Kidney (tissue), 14 donors: Measurements from ENCODE around the gene NPEPL1. TPM values are rescaled to one million over a fixed set of nuclear protein-coding genes. Genes with fewer than 3 reads are reported as not detected.

ENCODE experiments used
- DNase-seq, 5 donors: peaks; one replicate each; pipeline ENCODE4 v3.0.0-alpha.2; 2013 to 2020
- FAIRE-seq: peaks from 2 replicates; lab custom pipeline; 2012; peaks lifted over from hg19 to GRCh38; lab: Jason Lieb, UNC
- H3K27ac ChIP-seq, 2 donors: one replicate each; pipeline ENCODE4 v1.7.0; 2013; ENCODE audit warnings: low read depth in 2 of 2, low read length in 2 of 2, inconsistent platforms in 1 of 2
- H3K27me3 ChIP-seq: one replicate; pipeline ENCODE4 v1.7.1; 2013; ENCODE audit warnings: low read length, inconsistent platforms; ENCODE audit not compliant: control insufficient read depth, insufficient read depth
- H3K36me3 ChIP-seq, 3 donors: one replicate each; pipeline versions ENCODE4 v1.7.0 to v1.7.1; 2013; ENCODE audit warnings: low read length in 3 of 3, control low read depth in 1 of 3, inconsistent platforms in 1 of 3; ENCODE audit not compliant: insufficient read depth in 3 of 3, control insufficient read depth in 2 of 3
- H3K4me1 ChIP-seq, 3 donors: one replicate each; pipeline versions ENCODE4 v1.7.0 to v1.7.1; 2013; ENCODE audit warnings: low read length in 3 of 3, inconsistent platforms in 1 of 3, low read depth in 1 of 3; ENCODE audit not compliant: control insufficient read depth in 2 of 3, insufficient read depth in 2 of 3
- H3K4me3 ChIP-seq, 3 donors: one replicate each; pipeline versions ENCODE4 v1.7.0 to v1.8.1; 2013; ENCODE audit warnings: low read length in 3 of 3, control low read depth in 1 of 3, inconsistent platforms in 1 of 3
- H3K9ac ChIP-seq, 3 donors: one replicate each; pipeline versions ENCODE4 v1.7.0 to v1.7.1; 2013; ENCODE audit warnings: low read length in 3 of 3, control low read depth in 1 of 3, inconsistent platforms in 1 of 3
- H3K9me3 ChIP-seq, 3 donors: one replicate each; pipeline versions ENCODE4 v1.7.0 to v1.7.1; 2013; ENCODE audit warnings: low read length in 3 of 3, control low read depth in 1 of 3, inconsistent platforms in 1 of 3; ENCODE audit not compliant: control insufficient read depth in 2 of 3, insufficient read depth in 1 of 3
- intact Hi-C: fragments of 100-400 bp; cut with DNase I; formaldehyde crosslinking; loops from one replicate; pipeline ENCODE4 v1.11.1; 2022
- polyA plus RNA-seq: library from polyadenylated mRNA; stranded (reverse); fragments of 350-450 nt; fragmentation: Illumina TruSeq; extraction: RNeasy Lipid Tissue Mini Kit (QIAGEN cat#74804); gene quantifications from one replicate; pipeline ENCODE4 v1.2.3, GENCODE V29; 2014; ENCODE audit warnings: low read depth, low replicate concordance; ENCODE audit not compliant: insufficient read depth
- total RNA-seq: library from RNA; stranded (reverse); fragmentation: NEBNext Ultra II Directional; extraction: Animal tissue kit (Norgen Biotek cat#: 25700); gene quantifications from one replicate; pipeline ENCODE4 v1.2.1, GENCODE V29; 2021
- TF ChIP-seq, protein P1 (sequence below): IDR thresholded peaks from 3 replicates; pipeline ENCODE4 v1.5.1; 2012; ENCODE audit warnings: mild to moderate bottlenecking, moderate library complexity, borderline replicate concordance; ENCODE audit not compliant: insufficient read depth; ENCODE audit errors: extremely low read depth
- donor health status: control.
- donor health status: control.
- donor health status: control.
- donor health status: control.
- donor health status: control.
- donor health status: DM: yes; HTN: yes; CAD: no.
- donor health status: Normal renal cell carcinoma (clear cell type).

Gene NPEPL1
- total and polyA plus RNA-seq, 2 donors from 2014 or later: 39.7 to 60.2 TPM

DNA sequence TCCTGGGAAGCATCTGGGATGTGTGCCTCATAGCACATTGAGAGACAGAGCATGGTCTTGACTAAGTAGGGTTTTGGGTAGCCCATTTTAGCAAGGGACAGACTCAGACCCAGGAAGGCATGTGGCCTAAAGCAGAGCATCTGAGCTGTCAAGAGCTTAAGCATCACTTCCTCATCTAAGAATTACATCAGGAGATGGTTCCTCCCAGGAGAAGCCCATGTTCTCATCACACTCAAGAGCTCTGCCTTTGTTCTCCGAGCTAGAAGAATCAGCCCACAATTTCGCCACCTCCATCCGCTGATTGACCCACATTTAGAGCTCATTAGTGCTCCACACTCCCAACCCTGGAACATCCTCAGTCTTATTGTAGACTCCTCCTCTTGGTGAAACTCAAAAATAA is 68.3 kb downstream of the NPEPL1 start:
- H3K36me3 ChIP-seq: no peaks in the 10 kb centered on the region
- H3K4me3 ChIP-seq: no peak overlapping the region
- intact Hi-C loops: no loop called here
- H3K4me1 ChIP-seq: no peaks in the 10 kb centered on the region
- no peaks in the 10 kb centered on the region for H3K9me3 ChIP-seq
- no peak overlapping the region for H3K9ac ChIP-seq
- FAIRE-seq: no peak
- H3K27ac ChIP-seq: no peak overlapping the region
- TF ChIP-seq, protein P1, sequence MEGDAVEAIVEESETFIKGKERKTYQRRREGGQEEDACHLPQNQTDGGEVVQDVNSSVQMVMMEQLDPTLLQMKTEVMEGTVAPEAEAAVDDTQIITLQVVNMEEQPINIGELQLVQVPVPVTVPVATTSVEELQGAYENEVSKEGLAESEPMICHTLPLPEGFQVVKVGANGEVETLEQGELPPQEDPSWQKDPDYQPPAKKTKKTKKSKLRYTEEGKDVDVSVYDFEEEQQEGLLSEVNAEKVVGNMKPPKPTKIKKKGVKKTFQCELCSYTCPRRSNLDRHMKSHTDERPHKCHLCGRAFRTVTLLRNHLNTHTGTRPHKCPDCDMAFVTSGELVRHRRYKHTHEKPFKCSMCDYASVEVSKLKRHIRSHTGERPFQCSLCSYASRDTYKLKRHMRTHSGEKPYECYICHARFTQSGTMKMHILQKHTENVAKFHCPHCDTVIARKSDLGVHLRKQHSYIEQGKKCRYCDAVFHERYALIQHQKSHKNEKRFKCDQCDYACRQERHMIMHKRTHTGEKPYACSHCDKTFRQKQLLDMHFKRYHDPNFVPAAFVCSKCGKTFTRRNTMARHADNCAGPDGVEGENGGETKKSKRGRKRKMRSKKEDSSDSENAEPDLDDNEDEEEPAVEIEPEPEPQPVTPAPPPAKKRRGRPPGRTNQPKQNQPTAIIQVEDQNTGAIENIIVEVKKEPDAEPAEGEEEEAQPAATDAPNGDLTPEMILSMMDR: no peak
- H3K27me3 ChIP-seq: no peaks in the 10 kb centered on the region
- DNase-seq: no peak

- no peak overlapping the region for H3K4me3 ChIP-seq
- H3K9me3 ChIP-seq: no peaks in the 10 kb centered on the region
- TF ChIP-seq, protein P1: no peak
- H3K9ac ChIP-seq: no peak overlapping the region
- intact Hi-C loops: no loop called here
- H3K4me1 ChIP-seq: no peaks in the 10 kb centered on the region
- no peak for DNase-seq
- H3K27ac ChIP-seq: no peak overlapping the region
- H3K36me3 ChIP-seq: no peaks in the 10 kb centered on the region
- no peak for FAIRE-seq
- H3K27me3 ChIP-seq: no peaks in the 10 kb centered on the region
Measured at GRCh38 chr20:58762120-58762519, 69.5 kb downstream of the NPEPL1 start.

GRCh38 chr20:58763076-58763475 is 70.5 kb downstream of the NPEPL1 start:
- Histone ChIP-seq H3K27ac (no peak overlapping the region), H3K4me3 (no peak overlapping the region), H3K27me3 (no peaks in the 10 kb centered on the region), H3K4me1 (no peaks in the 10 kb centered on the region), H3K36me3 (no peaks in the 10 kb centered on the region), H3K9ac (no peak overlapping the region), H3K9me3 (no peaks in the 10 kb centered on the region)
- intact Hi-C loops: no loop called here
- DNase-seq (no peak), FAIRE-seq (no peak)
- TF ChIP-seq, protein P1: no peak

Other genes starting within 250 kb of the NPEPL1 start
- 1.2 TPM for gene APCDD1L, start 177.4 kb upstream of the NPEPL1 start, total RNA-seq
- 4.5 TPM for gene APCDD1L, start 177.4 kb upstream of the NPEPL1 start, polyA plus RNA-seq
- 60.7 TPM for gene STX16, start 41.5 kb upstream of the NPEPL1 start, total RNA-seq
- gene STX16, start 41.5 kb upstream of the NPEPL1 start, polyA plus RNA-seq: 20.6 TPM
- gene GNAS-AS1, start 158.1 kb downstream of the NPEPL1 start, total RNA-seq: 0.88 TPM
- gene GNAS-AS1, start 158.1 kb downstream of the NPEPL1 start, polyA plus RNA-seq: 0.37 TPM
- gene GNAS, start 159.9 kb downstream of the NPEPL1 start, total RNA-seq: 792 TPM
- gene GNAS, start 159.9 kb downstream of the NPEPL1 start, polyA plus RNA-seq: 867 TPM